Activated CD8-positive, alpha-beta memory T cell treated with anti-CD3 and anti-CD28 coated beads for 4 hours (primary cell): ENCODE data around the gene NAGK.
A peak's percentile ranks its signal among the peaks of the same experiment; 100 is the strongest.
"Not testable (repeated sequence)": the region's sequence is repeated elsewhere in the genome, so short reads cannot be mapped to it uniquely, and the experiment has no call there.

Source experiments
- DNase-seq, 2 donors: peaks; one replicate each; pipeline ENCODE4 v3.0.0-alpha.2; 2020; ENCODE audit warnings: low read depth in 2 of 2

The NAGK gene

DNA sequence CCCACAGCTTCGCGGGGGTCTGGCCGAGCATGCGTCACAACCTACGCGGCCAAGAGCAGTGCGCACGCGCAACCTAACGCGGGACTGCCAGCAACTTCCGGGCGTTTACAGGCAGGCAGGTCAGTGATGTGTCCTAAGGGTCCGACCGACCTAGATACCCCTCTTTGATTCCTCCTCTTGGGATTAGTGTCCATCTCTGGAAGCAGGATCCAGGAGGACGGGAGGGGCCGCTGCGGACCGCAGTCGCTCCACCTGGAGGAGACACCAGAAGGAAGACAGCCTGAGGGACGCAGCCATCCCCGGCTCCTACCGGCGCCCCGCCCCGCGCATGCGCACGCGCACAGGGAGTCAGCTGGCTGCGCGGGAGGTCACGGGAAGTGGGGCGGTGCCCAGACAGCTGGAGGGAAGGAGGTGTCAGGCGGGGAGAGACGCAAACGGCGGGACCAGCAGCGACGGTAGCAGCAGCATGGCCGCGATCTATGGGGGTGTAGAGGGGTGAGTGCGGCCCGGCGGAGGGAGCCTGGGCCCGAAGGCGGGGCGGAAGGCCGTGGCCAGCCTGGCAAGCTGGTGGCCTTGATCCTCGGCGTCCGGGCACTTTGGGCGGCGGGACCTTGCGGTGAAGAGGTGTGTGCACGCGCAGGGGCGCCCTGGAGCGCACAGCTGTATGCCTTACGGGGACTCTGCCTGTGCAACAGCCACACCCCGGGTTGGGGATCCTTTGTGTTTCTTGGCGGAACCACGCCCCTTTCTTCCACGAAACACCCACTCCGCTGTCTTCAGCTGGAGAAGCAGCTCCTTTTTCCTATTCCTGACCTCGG, at the start of gene NAGK:
Gene NAGK, plus strand, starts transcription at position 431 of the 818 bp plus-strand sequence. Its CDS starts 36 bp downstream, at position 467.
- peak; percentile 92 to 95 for DNase-seq

DNA sequence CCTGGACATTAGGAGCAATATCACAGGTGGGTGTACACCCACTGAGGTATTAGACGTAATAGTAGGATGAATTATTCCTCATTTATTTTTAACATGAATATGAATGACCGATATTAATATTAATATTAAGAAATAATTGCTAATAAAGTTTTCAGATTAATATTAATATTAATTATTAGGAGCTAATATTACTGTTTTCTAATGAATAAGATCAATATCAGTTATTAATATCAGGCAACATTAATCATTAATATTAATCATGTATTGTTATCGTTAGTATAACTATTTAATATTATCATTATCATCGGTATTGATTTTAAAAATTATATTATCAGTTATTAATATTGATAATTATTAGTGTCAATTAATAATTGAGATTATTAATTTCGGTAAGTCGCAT, 48.5 kb upstream of the NAGK start:
- DNase-seq, result not testable (repeated sequence)

DNA sequence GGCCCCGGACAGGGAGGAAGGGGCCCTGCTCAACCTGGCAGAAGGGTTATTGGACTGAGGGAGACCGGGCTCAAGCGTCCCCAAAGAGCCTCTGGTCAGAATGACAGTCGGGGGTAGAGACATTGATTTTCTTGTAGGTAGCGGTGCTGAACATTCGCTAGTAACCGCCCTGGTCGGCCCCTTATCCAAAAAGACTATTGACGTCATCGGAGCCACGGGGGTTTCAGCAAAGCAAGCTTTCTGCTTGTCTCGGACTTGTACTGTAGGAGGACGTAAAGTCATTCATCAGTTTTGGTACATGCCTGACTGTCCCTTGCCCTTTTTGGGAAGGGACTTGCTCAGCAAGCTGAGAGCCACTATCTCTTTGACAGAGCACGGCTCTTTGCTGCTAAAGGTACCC, 47.1 kb upstream of the NAGK start:
- not testable (repeated sequence) for DNase-seq

DNA sequence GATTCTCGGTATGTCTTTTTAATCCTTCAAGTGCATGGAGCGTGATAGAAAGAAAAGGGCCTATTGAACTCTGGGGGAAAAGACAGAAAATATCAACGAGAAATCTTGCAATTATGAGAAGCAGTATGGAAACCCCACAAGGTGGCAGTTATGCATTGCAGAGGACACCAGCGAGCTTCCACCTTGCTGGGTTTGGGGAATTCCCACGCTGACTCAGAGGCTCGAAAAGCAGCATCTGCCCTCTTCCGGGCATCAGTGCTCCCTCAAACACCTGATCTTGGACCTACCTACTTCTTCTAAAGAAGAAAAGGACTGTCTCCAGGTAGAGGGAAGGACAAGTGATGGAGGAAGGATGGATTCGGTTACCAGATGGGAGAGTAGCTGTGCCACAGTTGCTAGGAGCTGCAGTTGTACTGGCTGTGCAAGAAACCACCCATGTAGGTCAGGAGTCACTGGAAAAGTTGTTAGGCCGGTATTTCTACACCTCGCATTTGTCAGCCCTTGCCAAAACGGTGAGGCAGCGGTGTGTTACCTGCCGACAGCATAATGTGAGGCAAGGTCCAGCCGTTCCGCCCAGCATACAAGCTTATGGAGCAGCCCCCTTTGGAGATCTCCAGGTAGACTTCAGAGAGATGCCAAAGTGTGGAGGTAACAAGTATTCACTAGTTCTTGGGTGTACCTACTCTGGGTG, 44.8 kb upstream of the NAGK start:
- peak; percentile 35 to 65 for DNase-seq

DNA sequence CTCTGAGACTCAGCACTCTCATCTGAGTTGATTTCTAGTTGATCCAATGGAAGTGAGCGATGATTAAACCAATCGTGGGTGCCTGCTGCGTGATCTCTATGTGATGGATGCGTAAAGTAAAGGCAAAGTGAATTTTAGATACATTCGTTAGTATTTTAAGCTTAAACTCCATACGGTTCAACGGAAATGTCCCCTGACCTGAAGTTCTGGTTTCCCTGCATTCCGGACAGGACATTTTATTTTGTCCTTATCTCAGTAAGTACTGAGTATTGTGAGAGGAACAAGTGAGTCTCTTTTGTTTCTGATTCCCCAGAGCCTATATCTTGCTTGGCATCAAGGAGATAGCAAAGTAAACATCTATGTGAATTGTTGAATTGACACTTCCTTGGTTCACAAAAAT, 32.2 kb upstream of the NAGK start:
- DNase-seq, result not testable (repeated sequence)

DNA sequence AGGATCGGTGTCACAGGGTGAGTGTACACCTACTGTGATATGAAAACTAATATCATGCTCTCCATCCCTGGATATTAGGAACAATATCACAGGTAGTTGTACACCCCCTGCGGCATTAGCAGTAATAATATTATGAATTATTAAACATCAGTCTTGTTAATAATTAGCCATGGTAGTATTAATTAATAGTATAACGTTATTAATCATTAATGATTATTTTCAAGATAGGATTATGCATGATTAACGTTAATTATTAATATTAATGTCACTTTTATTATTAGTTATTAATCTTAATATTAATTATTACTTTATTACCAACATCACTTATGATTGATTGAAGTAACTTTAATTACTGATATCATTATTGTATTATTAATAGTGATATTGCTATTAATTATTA, 26.2 kb upstream of the NAGK start:
- no peak for DNase-seq

DNA sequence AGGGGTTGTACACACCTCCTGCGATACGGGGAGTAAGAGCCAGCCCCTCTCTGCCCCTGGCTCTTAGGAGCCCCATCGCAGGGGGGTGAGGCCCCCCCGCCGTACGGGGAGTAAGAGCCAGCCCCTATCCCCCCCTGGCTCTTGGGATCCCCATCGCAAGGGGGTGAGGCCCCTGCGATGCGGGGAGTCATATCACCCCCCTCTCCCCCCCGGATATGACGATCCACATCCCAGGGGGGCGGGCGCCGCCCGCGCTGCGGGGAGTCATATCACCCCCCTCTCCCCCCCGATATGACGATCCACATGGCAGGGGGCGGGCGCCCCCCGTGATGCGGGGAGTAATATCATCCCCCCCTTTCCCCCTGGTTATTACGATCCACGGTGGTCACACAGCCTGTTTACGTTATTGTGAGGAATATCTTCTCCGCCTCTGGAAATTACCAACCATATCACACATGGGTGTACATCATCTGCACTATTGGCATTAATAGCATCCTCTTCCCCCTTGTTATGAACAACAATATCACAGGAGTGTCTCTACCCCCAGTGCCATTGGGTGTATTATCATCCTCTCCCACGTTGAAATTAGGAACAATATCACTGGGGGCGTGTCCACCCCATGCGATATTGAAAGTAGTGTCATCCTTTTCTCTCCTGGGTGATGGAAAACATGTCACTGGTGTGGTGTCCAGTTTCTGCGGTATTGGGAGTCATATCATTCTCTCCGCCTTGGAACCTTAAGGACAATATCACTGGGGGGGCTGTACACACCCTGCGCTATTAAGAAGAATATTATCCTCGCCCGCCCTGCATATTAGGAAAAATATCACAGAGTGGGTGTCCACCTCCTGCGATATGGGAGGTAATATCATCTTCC, 24.7 kb upstream of the NAGK start:
- no peak for DNase-seq

DNA sequence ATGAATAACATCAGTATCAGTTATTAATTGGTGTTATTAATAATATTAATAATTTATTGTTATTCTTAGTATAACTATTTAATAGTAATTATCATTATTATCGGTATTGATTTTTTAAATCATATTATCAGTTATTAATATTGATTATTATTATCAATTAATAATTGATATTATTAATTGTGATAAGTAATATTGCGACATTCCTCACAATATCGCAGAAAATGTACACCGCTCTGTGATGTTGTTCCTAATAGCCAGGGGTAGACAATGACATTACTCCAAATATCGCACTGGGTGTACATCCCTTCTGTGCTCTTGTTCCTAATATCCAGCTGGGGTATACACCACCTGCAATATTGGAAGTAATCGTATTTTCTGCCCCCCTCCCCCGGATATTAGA, 23.3 kb upstream of the NAGK start:
- no peak for DNase-seq

DNA sequence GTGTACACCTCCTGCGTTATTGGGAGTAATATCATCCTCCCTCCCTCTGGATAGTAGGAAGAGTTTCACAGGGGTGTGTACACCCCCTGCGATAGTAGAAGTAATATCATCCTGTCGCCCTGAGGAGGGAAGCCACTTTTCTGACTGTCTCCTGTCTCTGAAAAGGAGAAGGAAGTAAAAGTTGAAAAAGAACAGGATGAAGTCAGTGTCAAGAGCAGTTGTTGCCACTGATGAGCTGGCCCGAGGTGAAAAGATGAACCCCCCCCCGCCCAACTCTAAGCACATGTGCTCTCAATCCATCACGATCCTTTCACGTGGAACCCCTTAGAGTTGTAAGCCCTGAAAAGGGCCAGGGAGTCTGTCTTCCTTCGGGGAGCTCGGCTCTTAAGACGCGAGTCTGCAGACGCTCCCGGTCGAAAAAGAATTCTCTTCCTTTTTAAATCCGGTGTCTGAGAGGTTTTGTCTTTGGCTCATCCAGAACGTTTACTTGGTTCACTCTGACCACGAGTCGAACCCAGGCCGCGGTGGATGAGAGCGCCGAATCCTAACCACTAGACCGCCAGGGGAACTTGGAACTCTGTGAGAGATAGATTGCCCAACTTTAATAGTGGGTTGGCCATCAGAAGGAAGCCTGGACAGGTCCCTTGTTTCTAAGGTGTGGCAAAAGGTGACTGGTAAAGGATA, 22.4 kb upstream of the NAGK start:
- DNase-seq, result no peak

DNA sequence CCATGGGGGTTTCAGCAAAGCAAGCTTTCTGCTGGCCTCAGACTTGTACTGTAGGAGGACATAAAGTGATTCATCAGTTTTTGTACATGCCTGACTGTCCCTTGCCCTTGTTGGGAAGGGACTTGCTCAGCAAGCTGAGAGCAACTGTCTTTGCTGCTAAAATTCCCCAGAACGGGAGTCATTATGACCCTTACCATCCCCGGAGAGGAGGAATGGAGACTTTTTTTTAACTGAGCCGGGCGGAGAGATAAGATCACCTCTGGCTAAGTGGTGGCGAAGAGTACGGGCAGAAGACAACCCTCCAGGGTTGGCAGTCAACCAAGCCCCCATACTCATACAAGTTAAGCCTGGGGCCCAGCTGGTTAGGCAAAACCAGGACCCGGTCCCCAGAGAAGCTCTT, 20.4 kb upstream of the NAGK start:
- DNase-seq, result no peak

DNA sequence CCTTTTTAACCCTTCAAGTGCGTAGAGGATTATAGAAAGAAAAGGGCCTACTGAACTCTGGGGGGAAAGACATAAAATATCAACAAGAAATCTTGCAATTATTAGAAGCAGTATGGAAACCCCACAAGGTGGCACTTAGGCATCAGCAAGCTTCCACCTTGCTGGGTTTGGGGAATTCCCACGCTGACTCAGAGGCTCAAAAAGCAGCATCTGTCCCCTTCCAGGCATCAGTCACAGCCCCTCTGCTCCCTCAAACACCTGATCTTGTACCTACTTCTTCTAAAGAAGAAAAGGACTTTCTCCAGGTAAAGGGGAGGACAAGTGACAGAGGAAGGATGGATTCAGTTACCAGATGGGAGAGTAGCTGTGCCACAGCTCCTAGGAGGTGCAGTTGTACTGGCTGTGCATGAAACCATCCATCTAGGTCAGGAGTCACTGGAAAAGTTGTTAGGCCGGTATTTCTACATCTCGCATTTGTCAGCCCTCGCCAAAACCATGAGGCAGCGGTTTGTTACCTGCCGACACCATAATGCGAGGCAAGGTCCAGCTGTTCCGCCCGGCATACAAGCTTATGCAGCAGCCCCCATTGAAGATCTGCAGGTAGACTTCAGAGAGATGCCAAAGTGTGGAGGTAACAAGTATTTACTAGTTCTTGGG, 18.6 kb upstream of the NAGK start:
- DNase-seq, result peak; percentile 32 to 46

DNA sequence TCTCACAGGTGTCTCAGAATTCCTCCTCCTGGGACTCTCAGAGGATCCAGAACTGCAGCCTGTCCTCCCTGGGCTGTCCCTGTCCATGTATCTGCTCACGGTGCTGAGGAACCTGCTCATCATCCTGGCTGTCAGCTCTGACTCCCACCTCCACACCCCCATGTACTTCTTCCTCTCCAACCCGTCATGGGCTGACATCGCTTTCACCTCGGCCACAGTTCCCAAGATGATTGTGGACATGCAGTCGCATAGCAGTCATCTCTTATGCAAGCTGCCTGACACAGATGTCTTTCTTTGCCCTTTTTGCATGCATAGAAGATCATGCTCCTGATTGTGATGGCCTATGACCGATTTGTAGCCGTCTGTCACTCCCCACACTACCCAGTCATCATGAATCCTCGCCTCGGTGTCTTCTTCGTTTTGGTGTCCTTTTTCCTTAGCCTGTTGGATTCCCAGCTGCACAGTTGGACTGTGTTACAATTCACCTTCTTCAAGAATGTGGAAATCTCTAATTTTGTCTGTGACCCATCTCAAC, 13.2 kb upstream of the NAGK start:
- not testable (repeated sequence) for DNase-seq

DNA sequence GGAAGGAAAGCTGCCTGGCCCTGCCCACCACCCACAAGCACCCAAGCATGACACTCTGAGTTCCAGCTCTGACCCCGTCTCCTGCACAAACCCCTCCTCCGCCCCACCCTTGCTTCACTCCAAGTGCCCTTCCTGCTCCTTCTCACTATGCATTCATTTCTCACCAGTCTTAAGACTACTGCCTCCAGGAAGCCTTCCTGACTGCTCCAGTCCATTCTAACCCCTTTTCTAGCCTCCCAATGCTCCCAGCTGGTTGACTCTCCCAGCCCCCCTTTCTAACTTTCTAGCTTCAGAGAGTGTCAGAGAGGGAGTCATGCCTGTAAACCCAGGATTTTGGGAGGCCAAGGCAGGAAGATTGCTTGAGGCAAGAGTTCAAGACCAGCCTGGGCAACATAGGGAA, 8.2 kb upstream of the NAGK start:
- DNase-seq, result no peak

DNA sequence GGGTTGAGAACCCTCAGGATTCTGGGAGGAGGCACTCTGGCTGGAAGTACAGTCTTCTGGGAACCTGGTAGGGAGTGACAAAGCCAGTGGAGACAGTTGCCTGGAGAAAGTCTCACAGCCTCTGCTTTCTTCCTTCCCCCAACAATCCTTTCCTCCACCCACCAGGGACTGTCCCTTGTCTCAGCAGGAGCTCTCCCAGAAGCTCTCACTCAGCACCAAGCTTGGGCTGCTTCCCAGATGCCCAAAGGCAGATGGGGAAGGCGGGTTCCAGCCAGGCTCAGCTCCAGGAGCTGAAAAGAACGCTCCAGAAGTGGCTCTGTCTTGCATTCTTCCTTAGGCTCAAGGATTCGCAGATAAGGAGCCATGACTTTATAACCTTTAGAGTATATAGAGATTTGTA, 7.6 kb upstream of the NAGK start:
- DNase-seq, result no peak

DNA sequence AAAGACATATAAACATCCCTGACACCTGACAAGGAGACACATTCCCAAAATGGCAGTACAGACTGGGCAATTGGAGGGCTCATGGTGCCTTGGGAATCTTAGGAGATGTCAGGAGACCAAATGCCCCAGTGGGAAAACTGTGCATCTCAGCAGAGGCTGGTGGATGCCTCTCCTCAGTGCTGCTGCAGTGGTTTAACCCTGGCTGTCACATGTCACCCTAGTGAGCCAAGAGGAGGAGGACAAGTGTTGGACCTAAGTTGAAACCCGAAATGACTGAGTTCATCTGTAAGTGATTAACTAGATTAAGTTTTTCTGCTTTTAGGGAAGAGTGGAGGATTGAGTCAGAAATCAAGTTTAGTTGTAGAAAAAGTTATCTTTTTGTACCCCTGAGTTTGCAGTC, 5.2 kb upstream of the NAGK start:
- DNase-seq, result no peak

DNA sequence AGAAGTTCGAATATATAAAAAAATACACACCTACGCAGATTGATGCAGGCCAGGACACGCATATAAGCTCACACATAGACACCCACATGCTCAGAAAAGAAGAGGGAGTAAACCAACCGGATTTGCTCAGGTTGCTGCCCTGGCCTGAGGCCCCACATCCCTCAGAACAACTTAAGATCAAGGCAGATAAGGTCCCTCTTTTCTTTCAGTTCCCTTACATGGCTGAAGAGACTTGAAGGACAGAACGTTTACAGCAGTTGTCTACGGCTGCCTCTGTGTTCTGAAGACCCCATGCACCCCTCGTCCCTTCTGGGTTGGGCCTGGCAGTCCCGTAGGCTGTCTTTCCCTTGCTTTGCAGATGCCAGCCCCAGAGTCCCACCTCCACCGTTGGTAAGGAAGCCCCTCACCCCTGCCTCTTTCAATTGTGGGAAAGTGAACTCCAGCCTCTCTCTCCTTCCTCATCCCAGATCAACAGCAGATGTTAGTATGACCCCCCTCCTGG, 4.3 kb upstream of the NAGK start:
- no peak for DNase-seq

DNA sequence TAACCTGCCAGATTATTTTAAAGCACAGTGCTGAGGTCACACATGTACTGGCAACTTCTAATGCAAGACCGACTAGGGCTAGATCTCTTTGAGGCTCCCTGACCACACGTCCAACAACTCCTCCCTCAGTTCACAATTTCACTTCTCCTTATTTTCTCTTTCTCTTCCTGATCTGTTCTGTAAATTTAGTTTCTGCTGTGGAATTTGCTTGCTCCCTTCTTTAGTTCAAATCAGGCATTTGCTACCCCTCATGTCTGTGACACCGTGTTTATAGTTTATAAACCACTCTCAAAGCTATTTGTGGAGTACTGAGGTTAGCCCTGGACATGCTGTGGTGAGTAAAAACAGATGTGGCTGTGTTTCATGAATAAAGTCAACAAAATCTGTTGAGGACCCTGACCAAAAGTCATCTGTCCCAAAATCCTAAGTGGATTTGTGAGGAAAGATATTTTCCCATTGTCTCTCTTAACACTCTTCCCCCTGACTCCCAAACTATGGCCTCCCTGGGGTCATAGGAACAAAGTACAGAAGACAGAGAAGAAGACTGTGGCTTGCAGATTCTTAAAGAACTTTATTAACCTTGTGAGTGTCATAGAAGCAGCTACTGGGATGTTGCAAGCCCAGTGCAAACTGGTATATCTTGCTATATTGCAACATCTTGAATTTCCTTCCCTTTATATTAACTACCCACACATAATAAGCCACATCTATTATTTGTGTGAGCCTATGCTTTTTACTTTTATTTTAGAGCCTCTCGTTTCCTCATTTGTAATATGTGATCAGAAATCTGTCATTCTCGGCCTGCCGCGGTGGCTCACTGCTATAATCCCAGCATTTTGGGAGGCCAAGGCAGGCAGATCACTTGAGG, 3.5 kb upstream of the NAGK start:
- DNase-seq, result no peak

DNA sequence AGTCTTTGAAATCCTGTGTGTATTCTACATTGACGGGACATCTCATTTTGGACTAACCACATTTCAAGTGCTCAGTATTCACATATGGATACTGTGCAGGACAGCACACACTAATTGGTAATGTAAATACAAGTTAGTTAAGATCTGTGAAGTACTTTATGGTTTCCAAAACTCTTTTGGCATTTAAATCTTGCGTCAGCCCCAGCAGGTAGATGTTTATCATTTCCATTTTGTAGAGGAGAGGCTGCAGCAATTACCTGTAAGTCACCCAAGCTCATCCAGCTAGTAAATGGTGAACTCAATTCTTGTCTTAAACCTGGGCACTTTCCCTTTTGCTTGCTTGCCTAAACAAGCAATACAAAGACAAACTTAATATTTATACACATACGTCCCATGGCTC, 1.6 kb upstream of the NAGK start:
- DNase-seq, result no peak

DNA sequence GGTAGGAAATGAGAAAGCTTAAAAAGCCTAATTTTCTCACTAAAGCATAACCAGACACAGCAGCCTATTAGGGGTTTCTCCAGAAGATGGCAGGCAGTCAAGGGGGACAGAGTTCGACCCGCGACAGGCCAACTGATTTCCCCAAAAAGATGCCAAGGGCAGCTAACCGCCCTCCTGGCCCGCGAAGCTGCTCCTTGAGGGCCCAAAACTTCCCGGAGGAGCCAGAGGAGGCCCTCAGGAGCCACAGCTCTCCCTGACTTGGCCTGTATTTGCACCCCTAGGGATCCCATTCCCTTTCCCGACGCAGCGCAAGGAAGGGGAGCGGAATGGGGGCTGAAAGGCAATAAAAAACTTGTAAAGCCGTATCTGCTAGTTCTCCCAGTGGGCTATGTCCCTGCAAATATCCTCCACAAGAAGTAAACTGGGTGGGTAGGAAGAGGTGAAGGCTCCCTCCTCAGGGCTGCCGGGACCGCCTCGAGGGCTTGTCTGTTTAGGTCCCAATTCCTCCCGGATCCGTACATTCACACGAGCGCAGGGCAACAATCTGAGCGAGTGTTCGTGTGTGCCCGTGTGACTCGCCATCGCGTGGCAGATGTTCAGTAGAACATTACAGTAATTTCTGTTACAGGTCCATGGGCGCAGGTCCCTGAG, 756 bp upstream of the NAGK start:
- DNase-seq, result no peak
